GM23248 (cell line): Measurements from ENCODE around the gene MNT.

Experiments used
- EZH2 ChIP-seq: fragments of 200-600 bp; sonication (generic); IDR thresholded peaks from 2 replicates; pipeline ENCODE4 v1.6.1; 2018; ENCODE audit warnings: antibody characterized with exemption, mild to moderate bottlenecking; ENCODE audit not compliant: insufficient read depth, poor library complexity, severe bottlenecking
- EZH2phosphoT487 ChIP-seq: fragments of 200-600 bp; sonication (generic); IDR thresholded peaks from 2 replicates; pipeline ENCODE4 v1.6.1; 2018; ENCODE audit warnings: antibody characterized with exemption, moderate library complexity, mild to moderate bottlenecking, low read depth; ENCODE audit not compliant: insufficient read depth

- TF ChIP-seq EZH2phosphoT487 (no peak), EZH2 (no peak)
Observed at GRCh38 chr17:2347805-2348685, 52.8 kb downstream of the MNT start.
